Activated T-cell treated with anti-CD3 and anti-CD28 coated beads for 4 hours (primary cell): ENCODE measurements around the gene KRT9.
"Not testable (repeated sequence)": the region's sequence is repeated elsewhere in the genome, so short reads cannot be mapped to it uniquely, and the experiment has no call there.

ENCODE experiments used
- DNase-seq: peaks from one replicate; pipeline ENCODE4 v3.0.0-alpha.2; 2020

Gene KRT9

GRCh38 chr17:41571561-41572434 is at the start of gene KRT9:
KRT9 (minus strand) TSS chr17:41572059; CDS start chr17:41571992, 67 bp downstream.
- no peak for DNase-seq

GRCh38 chr17:41621435-41621817 is 49.6 kb upstream of the KRT9 start:
- DNase-seq, result not testable (repeated sequence)

GRCh38 chr17:41620583-41621434 is 49.0 kb upstream of the KRT9 start:
- no peak for DNase-seq

- DNase-seq, result not testable (repeated sequence)
Observed at GRCh38 chr17:41619927-41620582, 48.2 kb upstream of the KRT9 start.

- no peak for DNase-seq
Observed at GRCh38 chr17:41619036-41619926, 47.4 kb upstream of the KRT9 start.

- no peak for DNase-seq
Observed at GRCh38 chr17:41618341-41619035, 46.6 kb upstream of the KRT9 start.

- no peak for DNase-seq
Observed at GRCh38 chr17:41617698-41618097, 45.8 kb upstream of the KRT9 start.

GRCh38 chr17:41617136-41617535 is 45.3 kb upstream of the KRT9 start:
- no peak for DNase-seq

GRCh38 chr17:41616486-41616885 is 44.6 kb upstream of the KRT9 start:
- DNase-seq, result not testable (repeated sequence)

- no peak for DNase-seq
Observed at GRCh38 chr17:41615454-41615853, 43.6 kb upstream of the KRT9 start.

- not testable (repeated sequence) for DNase-seq
Observed at GRCh38 chr17:41614767-41615166, 42.9 kb upstream of the KRT9 start.

GRCh38 chr17:41614098-41614497 is 42.2 kb upstream of the KRT9 start:
- DNase-seq, result no peak

GRCh38 chr17:41613277-41614082 is 41.6 kb upstream of the KRT9 start:
- no peak for DNase-seq

- DNase-seq, result not testable (repeated sequence)
Observed at GRCh38 chr17:41612376-41613160, 40.7 kb upstream of the KRT9 start, which contains the start of gene KRT16. KRT16 (minus strand) TSS chr17:41612767; CDS start chr17:41612688, 79 bp downstream.

- no peak for DNase-seq
Observed at GRCh38 chr17:41610965-41611640, 39.2 kb upstream of the KRT9 start.

GRCh38 chr17:41610061-41610517 is 38.2 kb upstream of the KRT9 start:
- DNase-seq, result not testable (repeated sequence)

GRCh38 chr17:41606930-41607329 is 35.1 kb upstream of the KRT9 start:
- DNase-seq, result not testable (repeated sequence)

GRCh38 chr17:41602524-41602923 is 30.7 kb upstream of the KRT9 start:
- DNase-seq, result no peak

GRCh38 chr17:41600318-41600717 is 28.5 kb upstream of the KRT9 start:
- no peak for DNase-seq
